ENCODE results near the gene BRD9. TPM values are rescaled to one million over a fixed set of nuclear protein-coding genes. Genes with fewer than 3 reads are reported as not detected.
A peak's percentile ranks its signal among the peaks of the same experiment; 100 is the strongest.

The BRD9 gene
- total RNA-seq, 1 donor from 2014 or later, result 80.1 TPM

DNA sequence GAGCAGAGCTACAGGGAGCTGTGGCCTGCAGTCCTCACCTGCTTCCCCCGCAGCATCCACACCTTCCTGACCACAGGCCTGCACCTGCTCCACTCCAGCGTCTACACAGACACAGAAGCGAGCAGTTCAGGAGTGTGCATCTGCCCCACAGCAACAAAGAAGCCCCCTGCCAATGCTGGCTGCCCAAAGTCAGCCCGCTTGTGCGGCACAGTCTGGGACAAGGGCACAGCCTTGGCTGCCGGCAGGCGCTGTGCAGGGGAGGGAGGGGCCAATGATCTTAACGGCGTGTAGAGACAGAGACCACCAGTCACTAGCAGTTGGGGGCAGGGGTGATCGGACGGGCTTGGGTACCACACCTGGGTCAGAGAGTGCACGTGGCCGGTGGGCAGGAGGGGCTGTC, 6.6 kb downstream of the BRD9 start:
- H3K4me1 Mint-ChIP-seq, result peaks cover 4% of the 10 kb centered on the region
- no peak for TF ChIP-seq CTCF (conservative IDR thresholded peaks at IDR 0.05)
- peaks cover 30% of the 10 kb centered on the region for H3K36me3 Mint-ChIP-seq (ENCODE audit: low read depth)
- peak overlapping the region; percentile 12 for H3K27ac Mint-ChIP-seq (ENCODE audit: unreplicated experiment)
- DNase-seq (ENCODE audit: low read depth, low spot score), result no peak
- H3K4me3 Mint-ChIP-seq, result no peak overlapping the region
- peaks cover 6% of the 10 kb centered on the region for H3K9me3 Mint-ChIP-seq
- peaks cover 3% of the 10 kb centered on the region for H3K27me3 Mint-ChIP-seq (ENCODE audit: low read depth)

- Mint-ChIP-seq H3K27me3 (ENCODE audit: low read depth) (peaks cover 3% of the 10 kb centered on the region), H3K36me3 (ENCODE audit: low read depth) (peaks cover 30% of the 10 kb centered on the region), H3K4me1 (no peaks in the 10 kb centered on the region), H3K4me3 (no peak overlapping the region), H3K9me3 (peaks cover 6% of the 10 kb centered on the region), H3K27ac (ENCODE audit: unreplicated experiment) (no peak overlapping the region)
- DNase-seq (ENCODE audit: low read depth, low spot score), result no peak
- no peak for TF ChIP-seq CTCF (conservative IDR thresholded peaks at IDR 0.05)
These were observed 7.1 kb downstream of the BRD9 start for GRCh38 chr5:885529-885928.

DNA sequence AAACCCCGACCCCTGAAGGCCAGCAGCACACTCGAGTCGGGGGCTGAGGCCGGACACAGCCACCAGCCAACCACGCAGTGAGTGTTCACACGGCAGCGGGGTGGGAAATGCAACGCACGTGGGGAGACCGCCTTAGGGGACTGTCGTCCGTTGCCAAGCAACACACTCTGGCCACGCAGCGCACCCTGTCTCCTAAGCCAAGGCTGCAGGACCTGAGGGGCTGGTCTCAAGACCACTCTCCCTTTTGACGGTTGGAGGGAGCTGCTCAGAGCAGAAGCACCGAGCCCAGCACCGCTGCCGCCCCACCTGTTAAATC, 7.5 kb downstream of the BRD9 start:
- TF ChIP-seq CTCF (conservative IDR thresholded peaks at IDR 0.05), result no peak
- H3K27ac Mint-ChIP-seq (ENCODE audit: unreplicated experiment), result no peak overlapping the region
- no peak for DNase-seq (ENCODE audit: low read depth, low spot score)
- H3K9me3 Mint-ChIP-seq, result peaks cover 6% of the 10 kb centered on the region
- H3K36me3 Mint-ChIP-seq (ENCODE audit: low read depth), result peaks cover 30% of the 10 kb centered on the region
- no peaks in the 10 kb centered on the region for H3K4me1 Mint-ChIP-seq
- no peak overlapping the region for H3K4me3 Mint-ChIP-seq
- H3K27me3 Mint-ChIP-seq (ENCODE audit: low read depth), result peaks cover 3% of the 10 kb centered on the region

GRCh38 chr5:884345-885126, 8.1 kb downstream of the BRD9 start:
- Mint-ChIP-seq H3K27ac (ENCODE audit: unreplicated experiment) (no peak overlapping the region), H3K4me3 (no peak overlapping the region), H3K36me3 (ENCODE audit: low read depth) (peaks cover 30% of the 10 kb centered on the region), H3K27me3 (ENCODE audit: low read depth) (peaks cover 3% of the 10 kb centered on the region), H3K9me3 (peaks cover 6% of the 10 kb centered on the region), H3K4me1 (no peaks in the 10 kb centered on the region)
- TF ChIP-seq CTCF (conservative IDR thresholded peaks at IDR 0.05), result no peak
- DNase-seq (ENCODE audit: low read depth, low spot score), result no peak

DNA sequence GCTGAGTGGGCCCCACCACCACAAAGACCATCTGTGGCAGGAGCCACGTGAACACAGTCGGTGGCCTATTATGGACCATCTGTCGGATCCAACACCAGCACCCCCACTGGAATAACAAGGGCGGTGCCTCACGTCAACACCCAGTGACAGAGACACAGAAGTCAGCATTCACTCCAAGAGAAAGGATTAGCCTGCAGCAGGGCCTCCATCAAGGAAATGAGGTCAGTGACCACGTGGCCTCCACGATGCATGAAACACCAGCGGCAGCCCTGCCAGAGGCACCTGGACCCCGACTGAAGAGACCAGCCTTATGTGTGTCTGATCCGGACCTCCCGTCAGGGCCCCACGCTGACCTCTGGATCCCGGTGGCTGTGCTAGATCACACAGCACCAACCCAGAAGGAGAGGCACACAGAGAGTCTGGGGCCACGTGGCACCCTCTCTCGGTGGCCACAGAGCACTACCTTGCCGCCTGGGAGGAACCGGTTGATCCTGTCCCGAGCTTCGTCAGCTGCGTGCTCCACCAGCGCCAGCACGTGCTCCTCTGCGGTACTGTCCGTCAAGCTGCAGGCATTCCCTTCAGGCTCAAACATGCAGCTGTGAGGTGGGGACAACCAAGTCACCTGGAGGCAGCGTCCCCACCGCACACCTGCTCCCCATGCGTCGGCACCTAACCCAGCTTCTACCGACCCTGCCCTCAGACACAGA, 9.0 kb downstream of the BRD9 start:
- Mint-ChIP-seq H3K27me3 (ENCODE audit: low read depth) (peaks cover 3% of the 10 kb centered on the region), H3K36me3 (ENCODE audit: low read depth) (peaks cover 30% of the 10 kb centered on the region), H3K4me1 (no peaks in the 10 kb centered on the region), H3K9me3 (peaks cover 6% of the 10 kb centered on the region), H3K4me3 (no peak overlapping the region), H3K27ac (ENCODE audit: unreplicated experiment) (no peak overlapping the region)
- DNase-seq (ENCODE audit: low read depth, low spot score), result no peak
- no peak for TF ChIP-seq CTCF (conservative IDR thresholded peaks at IDR 0.05)

Measured in neural crest cell (in vitro differentiated cells).